ENCODE measurements around the gene RGS14.

RGS14 gene

DNA sequence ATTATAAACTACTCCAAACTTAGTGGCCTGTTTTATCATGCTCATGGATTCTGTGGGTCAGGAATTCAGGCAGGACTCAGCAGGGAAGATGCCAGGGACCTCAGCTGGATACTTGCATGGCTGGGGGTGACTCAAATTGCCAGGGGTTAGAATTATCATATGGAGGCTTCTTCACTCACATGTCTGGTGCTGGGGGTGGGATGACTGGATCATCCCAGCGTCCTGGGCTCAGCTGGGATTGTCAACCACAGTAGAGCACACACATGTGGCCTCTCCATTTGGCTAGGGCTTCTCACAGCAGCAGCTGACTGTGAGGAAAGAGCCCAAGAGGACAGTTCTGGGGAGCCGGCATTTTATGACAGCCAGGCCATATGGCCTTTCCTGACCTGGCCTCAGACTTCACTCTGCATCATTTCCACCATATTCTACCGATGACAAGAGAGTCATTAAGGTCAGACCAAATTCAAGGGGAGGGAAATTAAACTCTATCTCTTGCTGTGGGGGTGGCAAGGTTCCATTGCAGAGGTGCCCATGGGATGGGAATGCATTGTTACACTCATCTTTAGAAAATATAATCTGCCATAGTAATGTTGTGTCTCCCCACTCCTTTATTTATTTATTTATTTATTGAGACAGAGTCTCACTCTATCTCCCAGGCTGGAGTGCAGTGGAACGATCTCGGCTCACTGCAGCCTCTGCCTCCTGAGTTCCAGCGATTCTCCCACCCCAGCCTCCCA, 63.5 kb downstream of the RGS14 start:
- H3K27ac ChIP-seq: no peak overlapping the region
- DNase-seq (ENCODE audit: low read depth, low spot score): no peak
